Mammary epithelial cell (primary cell): Measurements from ENCODE around the gene TDRD9.

Experiments used
- EZH2 ChIP-seq: IDR thresholded peaks from 2 replicates; pipeline ENCODE4 v1.6.1; 2012; ENCODE audit warnings: low read length, inconsistent platforms, borderline replicate concordance
- TF ChIP-seq, protein P1 (sequence below), 2 donors: IDR thresholded peaks in 1 of 2; conservative IDR thresholded peaks in 1 of 2; 2 replicates each; pipeline ENCODE4 v1.5.1; 2011 to 2012; ENCODE audit warnings: inconsistent platforms in 2 of 2, low read length in 2 of 2, mild to moderate bottlenecking in 2 of 2, control low read depth in 1 of 2, low read depth in 1 of 2; ENCODE audit not compliant: insufficient read depth in 1 of 2; ENCODE audit errors: extremely low read depth in 1 of 2

- TF ChIP-seq, protein P1, sequence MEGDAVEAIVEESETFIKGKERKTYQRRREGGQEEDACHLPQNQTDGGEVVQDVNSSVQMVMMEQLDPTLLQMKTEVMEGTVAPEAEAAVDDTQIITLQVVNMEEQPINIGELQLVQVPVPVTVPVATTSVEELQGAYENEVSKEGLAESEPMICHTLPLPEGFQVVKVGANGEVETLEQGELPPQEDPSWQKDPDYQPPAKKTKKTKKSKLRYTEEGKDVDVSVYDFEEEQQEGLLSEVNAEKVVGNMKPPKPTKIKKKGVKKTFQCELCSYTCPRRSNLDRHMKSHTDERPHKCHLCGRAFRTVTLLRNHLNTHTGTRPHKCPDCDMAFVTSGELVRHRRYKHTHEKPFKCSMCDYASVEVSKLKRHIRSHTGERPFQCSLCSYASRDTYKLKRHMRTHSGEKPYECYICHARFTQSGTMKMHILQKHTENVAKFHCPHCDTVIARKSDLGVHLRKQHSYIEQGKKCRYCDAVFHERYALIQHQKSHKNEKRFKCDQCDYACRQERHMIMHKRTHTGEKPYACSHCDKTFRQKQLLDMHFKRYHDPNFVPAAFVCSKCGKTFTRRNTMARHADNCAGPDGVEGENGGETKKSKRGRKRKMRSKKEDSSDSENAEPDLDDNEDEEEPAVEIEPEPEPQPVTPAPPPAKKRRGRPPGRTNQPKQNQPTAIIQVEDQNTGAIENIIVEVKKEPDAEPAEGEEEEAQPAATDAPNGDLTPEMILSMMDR (conservative IDR thresholded peaks at IDR 0.05 in 1 of 2, IDR thresholded peaks at IDR 0.05 in 1 of 2; ENCODE audit: extremely low read depth in 1 of 2, insufficient read depth in 1 of 2, low read depth in 1 of 2, low read length in 2 of 2): no peak
- TF ChIP-seq EZH2: no peak
Observed at GRCh38 chr14:103931422-103931821, 3.2 kb downstream of the TDRD9 start.
